GM19328 (cell line): Measurements from ENCODE around the gene TMEM271.

ENCODE experiments used
- ATAC-seq: cut with Tn5 transposase; IDR thresholded peaks from one replicate; pipeline ENCODE4 v1.9.1; 2021; ENCODE audit warnings: mild to moderate bottlenecking, moderate library complexity; ENCODE audit not compliant: unreplicated experiment

TMEM271 gene

DNA sequence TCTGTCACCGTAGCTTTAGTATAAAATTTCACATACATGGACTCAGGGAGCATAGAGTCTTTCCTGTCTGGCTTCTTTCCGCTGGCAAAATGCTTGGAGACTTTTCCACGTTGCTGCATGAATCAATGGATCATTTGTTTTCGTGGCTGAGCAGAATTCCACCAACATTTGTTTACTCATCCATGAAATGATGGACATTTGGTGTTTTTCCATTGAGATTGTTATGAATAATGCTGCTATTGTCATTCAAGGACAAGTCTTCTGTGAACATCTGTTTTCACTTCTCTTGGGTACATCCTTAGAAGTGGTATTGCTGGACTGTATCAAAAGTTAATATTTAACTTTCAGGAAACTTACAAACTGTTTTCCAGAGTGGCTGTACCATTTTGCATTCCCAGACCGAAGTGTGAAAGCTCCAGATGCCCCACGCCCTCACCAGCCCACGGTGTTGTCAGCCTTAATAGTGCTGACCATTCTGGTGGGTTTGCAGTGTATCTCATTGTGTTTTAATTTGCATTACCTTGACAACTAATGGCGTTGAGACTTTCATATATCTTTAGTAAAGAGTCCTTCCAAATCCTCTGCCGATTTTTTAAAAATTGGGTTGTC, 5.8 kb upstream of the TMEM271 start:
- ATAC-seq: no peak

DNA sequence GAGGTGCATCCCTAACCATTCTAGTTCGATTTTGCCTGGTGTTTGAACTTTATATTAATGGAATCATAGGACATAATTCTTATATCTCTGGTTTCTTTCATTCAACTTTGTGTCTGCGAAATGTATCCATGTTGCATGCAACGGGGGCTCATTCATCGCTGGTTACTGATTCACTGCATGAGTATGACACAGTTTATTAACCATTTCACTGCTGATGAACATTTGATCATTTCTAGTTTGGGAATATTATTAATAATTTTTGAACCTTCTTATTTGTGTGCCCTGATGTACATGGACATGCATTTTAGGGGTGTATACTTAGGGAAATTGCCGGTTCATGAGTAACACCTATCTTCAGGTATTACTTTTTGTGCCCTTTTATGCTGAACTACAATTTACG, 5.1 kb upstream of the TMEM271 start:
- ATAC-seq: no peak

DNA sequence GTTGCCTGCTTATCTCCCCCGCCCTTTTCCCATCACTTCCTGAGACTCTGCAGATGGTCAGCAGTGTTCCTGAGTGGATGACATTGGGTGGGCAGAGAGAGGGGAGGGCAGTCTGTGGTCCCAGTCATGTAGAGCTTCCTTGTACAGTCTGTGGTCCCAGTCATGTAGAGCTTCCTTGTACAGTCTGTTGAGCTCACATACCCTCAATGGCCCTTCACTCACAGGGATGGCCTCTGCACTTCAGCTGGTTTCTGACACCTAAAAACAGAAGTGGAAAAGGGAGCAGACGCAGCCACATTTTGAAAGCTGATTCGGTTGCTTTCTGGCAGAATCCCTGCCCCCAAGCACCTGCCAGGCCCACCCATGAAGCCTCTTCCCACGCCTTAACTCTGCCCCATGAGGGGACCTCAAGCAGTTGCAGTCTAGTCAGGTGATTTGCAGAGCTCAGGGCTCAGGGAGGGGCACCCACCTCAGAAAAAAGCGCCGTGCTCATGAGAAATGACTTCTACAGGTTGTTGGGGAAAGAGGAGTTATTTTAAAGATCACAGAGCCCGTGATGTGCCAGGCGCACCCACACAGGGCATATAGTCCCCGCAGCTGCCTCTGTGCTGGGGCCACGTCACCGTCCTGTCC, 3.6 kb upstream of the TMEM271 start:
- no peak for ATAC-seq

DNA sequence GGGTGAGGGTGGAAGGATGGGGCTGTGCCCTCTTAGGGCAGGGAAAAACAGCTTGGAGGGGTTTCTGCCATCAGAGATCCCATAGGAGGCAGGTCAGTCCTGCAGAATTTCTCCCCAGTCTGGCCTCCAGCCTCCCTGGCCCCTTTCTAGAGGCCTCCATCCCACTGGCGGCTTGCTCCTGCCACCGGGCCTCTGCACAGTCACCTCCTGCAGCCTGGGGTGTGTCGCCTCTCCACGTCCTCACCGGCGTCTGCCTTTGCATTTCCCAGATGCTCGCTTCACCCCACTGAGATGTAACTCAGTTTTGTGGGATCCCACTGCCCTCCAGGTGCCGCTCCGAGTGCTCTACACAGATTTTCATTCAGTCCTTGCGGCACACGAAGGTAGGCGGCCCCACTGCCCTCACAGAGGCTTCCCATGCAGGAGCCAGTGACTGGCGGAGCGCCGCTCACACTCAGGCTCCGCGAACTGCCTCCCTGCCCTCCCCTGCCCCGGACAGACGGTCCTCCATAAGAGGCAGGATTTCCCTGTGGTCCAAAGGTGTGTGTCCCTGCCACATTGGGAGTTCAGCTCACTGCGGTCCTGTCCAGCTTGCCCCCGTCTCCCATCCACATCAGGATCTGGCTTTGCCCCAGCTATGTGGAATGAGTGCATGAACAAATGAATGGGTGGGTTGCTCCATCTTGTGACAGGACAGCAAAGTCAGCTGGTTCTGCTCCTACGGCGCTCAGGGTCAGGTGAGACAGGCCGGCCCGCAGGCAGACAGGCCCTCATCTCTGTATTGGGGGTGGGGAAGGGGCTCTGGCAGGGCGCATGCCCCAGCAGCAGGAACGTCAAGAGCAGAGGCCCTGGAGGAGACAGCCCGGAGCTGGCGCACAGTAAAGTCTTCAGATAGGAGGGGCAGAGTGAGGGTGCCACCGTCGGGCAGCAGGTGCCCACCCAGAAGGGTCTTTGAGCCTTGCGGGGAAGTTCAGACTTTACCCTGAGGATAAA, 2.7 kb upstream of the TMEM271 start:
- ATAC-seq: no peak

DNA sequence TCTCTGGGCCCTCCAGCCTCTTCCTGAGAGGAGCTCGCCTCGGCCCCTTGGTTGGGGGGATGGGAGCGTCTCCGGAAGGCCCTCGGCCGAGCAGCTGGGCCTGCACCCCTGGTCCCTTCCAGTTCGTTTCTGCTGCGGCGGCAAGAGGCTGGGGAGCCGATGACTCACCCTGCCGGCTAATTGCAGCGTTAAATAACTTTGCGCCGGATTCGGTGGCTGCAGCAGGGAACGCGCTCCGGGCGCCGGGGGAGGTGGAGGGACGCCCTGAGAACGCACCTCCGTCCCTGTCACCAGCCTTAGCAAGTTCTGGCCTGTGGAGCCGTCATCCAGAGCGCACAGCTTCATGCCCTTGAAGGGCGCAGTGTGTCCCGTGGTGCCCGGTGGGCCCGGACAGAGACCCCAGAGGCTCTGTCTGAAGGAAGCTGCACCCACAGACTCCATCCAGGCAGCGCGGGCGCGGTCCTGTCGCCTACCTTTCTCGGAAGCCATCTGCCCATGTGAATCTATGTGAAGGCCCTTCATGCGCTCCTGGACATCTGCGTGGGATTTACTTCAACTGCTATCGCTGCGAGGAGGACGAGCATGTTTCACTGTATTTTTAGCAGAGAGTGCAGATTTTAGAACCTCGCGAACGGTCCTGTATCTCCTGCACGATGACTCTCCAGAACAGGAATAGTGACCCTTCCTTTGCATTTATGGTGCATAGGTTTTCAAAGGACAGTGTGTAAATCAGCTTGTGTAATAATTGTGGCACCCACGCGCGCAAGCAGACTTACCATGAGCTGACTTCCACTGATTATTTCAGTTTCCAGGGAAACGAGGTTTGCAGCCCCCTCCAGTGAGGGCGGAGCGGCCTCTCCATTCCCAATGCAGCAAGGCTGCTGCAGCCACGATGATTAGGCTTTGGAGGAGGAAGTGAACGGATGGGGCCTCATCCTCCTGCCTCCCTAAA, 1.7 kb upstream of the TMEM271 start:
- ATAC-seq: no peak

DNA sequence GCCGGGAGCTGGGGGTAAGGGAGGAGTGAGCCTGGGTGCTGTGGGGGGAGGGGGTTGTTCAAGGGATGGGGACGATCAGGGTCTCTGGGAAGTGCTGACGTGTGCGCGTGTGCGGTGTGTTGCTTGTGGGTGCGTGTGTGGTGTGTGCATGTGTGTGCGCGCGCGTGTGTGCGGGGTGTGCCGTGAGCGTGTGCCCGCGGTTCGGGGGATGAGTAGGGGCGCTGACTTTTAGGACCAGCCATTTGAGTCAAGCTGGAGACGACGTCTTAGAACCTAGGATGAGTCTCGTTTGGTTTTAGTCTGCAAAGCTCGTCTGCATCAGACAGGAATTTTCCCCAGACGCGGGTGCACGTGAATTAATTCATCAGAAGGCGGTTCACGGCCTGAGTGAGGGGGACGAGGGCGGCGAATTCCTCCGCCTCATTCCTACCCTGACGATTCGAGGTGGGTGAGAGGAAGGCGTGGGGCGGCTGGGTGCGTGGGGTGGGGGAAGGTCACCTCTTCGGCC, 950 bp upstream of the TMEM271 start:
- ATAC-seq: no peak

DNA sequence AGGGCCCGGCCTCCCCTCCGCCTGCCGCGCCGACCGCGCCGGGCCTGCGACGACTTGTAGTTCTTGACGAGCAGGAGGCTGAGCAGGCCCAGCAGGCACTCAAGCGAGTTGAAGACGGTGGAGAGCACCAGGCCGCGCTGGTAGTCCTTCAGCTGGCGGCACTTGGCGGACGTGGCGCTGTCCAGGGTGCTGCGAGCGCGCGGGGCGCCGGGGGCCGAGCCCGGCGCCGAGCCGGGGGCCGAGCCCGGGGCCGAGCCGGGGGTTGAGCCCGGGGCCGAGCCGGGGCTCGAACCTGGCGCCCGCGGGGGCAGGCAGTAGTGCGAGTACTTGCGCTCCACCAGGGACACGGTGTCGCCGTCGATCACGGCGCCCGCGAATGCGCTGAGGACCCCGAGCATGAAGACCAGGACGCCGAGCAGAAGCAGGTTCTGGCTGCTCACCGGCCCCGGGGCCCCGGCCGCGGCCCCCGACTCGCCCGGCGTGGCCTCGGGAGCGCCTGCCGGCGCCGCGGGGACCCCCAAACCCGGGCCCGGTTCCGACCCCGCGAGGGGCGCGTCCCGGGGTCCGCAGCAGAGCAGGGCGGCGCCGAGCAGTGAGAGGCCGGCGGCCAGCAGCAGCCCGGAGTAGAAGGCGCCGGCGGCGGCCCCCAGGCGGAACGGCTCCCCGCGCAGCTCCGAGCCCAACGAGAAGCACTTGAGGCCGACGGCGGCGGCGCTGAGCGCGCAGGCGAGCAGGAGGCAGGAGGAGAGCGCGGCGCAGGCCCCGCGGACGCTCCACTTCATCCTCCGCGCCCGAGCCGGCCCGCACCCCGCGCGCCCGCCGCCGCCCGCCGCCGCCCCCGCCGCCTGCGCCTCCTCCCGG, 584 bp downstream of the TMEM271 start:
- no peak for ATAC-seq

DNA sequence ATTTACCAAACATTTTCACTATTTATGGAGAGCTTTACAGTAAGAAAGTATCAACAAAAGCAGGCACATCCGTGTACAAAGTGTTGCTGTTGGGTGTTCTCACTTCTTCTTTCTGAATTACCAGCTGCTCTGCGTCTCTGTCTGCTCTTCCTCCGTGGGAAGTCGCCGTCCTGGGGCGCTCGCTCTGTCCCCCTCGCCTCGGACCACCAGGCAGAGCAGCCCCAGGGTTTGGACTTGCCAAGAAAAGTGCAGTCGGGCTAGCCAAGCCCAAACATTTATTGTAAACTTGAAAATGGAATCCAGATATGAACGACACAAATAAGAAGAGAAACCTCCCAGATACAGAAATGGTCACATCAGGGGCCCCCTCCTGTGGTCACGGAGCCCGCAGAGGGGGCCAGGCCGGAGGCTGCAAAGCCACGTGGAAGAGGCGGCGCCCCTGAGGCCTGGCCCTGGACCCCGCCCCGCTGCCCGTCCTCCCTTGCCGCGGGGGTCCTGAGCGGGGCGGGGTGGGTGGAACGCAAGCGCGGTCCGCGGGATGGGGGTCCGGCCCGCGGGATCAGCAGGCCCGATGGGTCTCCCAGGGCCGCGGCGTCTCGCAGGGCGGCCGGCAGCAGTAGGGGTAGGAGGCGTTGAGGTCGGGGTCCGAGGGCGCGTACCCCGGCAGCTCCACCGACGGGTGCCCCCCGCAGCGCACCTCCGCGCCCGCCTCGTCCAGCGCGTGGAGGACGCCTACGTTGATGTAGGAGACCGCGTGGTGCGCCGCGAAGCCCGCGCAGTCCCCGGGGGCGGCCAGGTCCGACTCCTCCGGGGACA, 1.5 kb downstream of the TMEM271 start:
- ATAC-seq: no peak

DNA sequence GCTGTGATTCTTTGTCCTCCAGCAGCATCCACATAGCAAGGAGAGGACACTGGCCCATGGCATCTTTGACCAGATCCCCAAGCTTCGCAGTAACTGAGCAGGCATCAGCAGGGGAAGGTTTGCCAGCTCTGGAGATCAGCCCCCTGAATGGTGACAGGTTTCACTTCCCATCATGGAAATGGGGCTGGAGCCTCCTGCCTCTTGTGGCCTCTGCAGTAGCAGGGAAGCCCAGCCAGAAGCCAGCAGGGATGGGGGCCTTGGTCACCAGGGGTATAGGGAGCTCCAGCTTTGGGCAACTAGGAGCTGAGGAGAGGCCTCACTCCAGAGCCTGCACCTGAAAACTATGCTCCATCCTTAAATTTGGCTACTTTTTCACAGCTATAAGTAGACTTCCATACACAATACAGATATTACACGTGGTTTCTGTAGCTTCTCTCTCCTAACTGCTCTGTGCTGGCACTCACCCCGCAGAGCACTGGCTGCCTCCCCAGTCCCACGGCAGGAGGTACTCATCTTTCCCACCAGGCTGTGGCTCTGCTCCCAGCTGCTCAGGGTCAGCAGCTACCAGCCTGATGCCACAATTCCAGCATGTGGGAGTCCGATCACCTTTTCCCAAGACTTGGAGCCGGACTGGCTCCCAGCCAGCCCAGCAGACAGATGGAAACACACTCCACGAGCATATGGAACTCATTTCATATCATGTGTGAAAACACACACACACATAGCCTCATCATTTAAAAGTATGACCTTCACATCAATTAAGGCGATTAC, 2.8 kb downstream of the TMEM271 start:
- no peak for ATAC-seq

DNA sequence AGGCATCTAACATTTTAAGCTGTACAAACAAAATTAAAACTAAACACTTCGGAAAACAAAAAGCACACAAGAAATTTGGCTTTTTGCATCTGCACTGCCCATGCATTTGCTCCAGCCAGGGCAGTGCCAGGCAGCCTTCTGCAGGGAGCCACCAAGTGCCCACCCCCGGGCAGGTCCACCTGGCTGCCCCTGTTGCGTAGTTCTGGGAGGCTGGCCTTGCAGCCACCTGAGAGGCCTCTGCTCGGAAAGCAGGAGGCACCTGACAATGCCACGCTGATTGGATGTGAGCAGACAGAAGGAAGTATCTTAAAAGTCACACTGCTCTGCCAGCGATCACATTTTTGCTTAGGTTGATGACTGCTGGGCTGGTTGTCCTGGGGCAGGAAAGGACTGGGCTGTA, 3.5 kb downstream of the TMEM271 start:
- no peak for ATAC-seq

DNA sequence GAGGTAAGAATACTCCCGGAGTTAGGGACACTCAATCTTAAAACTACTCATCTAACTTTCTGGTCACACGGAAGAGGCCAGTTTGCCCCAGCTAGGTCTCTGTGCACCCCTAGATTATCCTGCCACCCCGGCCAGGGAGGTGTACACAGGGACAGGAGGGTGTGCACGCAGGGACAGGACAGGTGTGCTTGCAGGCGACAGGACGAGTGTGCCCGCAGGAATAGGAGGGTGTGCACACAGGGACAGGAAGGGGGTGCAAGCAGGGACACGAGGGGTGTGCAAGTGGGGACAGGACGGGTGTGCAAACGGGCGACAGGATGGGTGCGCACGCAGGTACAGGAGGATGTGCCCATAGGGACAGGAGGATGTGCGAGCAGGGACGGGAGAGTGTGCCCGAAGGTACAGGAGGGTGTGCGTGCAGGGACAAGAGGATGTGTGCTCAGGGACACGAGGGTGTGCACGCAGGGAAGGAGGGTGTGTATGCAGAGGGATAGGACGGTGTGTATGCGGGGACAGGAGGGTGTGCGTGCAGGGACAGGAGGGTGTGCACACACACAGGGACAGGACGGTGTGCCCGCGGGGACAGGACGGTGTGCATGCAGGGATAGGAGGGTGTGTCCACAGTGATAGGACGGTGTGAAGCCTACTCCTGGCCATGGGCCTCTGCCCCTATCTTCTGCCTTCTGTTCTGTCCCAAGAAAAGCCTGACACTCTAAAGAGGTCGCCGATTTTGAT, 4.1 kb downstream of the TMEM271 start:
- no peak for ATAC-seq

DNA sequence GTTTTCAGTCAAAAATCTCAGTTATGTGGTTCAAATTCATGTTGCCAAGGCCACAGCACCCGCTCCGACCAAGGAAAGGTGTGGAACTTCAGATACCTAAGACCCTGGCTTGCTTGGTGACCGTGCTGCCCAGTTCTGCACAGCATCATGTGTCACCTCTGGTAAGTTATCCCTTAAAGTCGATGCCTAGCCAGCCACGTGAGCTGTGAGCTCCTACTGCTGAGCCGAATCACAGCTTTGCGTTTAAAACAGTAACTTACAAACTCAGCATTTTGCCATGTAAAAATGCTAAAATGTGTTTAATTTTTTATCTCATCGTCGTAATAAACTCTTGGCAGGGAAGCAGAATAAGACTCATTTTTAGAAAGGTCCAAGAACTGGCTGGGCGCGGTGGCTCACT, 5.3 kb downstream of the TMEM271 start:
- ATAC-seq: no peak

DNA sequence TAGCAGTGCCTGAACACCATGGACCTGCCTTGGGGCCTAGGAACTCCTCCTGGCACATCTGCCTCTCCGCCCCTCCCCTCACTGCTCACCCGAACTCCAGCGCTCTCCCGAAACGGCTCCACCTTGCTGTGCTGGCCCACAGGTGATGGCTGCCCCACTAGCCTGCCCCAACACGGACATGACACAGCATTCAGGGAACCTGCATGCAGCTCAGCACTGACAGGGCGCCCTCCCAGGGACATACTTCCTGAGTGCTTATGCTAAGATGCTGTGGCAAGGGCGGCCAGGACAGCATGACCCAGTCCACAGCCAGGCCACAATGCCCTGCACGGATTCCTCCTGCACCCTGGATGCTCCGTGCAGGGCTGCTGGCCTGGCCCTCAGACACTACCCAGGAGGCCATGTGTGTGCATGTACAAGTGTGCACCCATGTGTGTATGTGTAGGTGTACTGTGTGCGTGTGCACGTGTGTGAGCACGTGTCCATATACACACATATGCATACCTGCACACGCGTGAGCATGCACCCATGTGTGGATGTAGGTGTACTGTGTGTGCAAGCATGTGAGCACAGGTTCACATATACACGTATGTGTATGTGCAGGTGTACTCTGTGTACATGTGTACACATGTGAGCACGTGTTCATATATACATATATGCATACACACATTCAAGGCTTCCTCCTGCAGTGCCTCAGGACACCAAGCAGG, 6.0 kb downstream of the TMEM271 start:
- ATAC-seq: no peak

DNA sequence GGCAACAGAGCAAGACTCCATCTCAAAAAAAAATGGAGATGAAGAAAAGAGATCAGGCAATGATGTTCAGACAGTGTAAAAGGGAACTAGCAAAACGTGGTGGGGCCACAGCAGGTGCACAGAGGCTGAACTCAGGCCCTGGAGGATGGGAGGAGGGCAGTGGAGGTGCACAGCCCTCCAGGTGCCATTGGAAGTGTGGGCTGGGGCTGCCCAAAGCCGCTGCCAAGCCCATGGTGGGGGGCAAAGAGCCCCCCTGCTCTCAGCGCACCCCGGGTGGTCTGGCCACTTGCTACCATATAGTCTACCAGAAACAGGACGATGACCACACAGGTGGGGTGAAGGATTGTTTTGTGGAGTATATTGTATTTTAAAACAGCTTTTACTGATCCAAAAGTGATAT, 7.1 kb downstream of the TMEM271 start:
- no peak for ATAC-seq

DNA sequence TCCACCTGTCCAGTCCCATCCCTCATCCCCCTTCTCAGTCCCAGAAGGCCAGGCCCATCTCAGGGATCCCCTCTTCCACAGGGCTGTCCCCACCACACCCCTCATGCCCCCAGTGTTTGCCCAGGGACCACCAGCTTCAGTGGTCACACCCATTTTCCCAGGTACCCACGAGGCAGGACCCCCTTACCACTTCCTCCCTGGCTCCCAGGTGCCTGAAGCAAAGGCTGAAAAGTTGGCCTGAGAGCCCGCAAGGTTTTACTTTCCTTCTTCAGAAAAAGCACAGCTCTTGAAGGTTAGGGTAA, 7.8 kb downstream of the TMEM271 start:
- no peak for ATAC-seq

DNA sequence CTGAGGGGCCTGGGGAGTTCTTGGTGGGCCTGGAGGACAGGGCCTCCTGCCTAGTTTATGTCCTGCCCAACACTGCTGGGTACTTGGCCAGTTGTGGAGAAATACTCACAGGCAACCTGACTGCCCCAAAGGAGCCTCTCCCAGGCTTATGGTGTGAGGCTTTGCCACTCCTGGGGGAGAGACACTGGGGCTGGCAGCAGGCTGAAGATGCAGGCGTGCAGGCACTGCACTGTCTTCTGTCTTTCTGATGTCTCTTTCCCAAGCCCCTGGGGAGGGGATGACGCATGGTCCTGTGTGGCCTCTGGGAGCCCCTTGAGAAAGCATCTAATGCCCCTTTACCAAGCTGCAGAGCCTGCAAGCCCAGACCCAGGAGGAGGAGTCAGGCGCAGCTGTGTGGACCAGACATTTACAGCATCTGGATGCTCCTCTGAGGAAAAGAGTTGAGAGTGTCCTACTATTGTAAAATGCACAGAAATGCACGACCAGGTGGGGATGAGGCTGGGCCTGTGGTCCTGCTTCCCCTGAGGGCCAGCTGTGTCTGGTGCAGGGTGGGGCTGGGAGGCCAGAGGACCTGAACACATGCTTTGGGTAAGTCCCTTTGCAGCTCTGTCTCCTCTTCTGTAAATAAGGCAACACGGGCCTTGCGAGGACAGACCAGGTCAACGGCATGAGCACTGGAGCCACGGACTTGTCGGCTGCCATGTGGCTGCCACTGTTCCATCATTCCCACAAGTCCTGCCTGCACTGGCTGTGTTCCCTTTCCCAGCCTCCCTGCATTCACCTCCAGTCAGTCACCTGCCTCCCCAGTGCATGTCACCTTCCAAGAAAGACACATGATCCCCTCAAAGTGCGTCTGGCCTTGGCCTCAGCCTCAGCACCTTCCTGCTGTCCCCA, 8.4 kb downstream of the TMEM271 start:
- no peak for ATAC-seq
